ENCODE results near the gene SLC35E2B. TPM values are rescaled to one million over a fixed set of nuclear protein-coding genes. Genes with fewer than 3 reads are reported as not detected.

Gene SLC35E2B
- total RNA-seq, 1 donor from 2014 or later: 38.3 TPM

GRCh38 chr1:1614204-1614953 lies 78.2 kb downstream of the SLC35E2B start:
- peak overlapping the region; percentile 100 for H3K27ac ChIP-seq
- H3K4me1 ChIP-seq: peaks cover 35% of the 10 kb centered on the region
- H3K4me3 ChIP-seq: peak overlapping the region; percentile 92 to 94
- H3K27me3 ChIP-seq: no peaks in the 10 kb centered on the region
- DNase-seq (ENCODE audit: extremely low spot score in 2 of 2): no peak
- no peak for TF ChIP-seq POLR2AphosphoS5 (IDR thresholded peaks at IDR 0.05; ENCODE audit: insufficient read depth in 1 of 2, low read depth in 1 of 2)
- TF ChIP-seq POLR2A (IDR thresholded peaks at IDR 0.05): no peak
- no peaks in the 10 kb centered on the region for H3K9me3 ChIP-seq
- H3K36me3 ChIP-seq: peaks cover 0 to 9% of the 10 kb centered on the region in 2 donors
- intact Hi-C loops (cut with DNase I): loop anchor here (2.0 kb wide), 1 partner anchor 34 kb away; no protein-coding TSS in a partner anchor

- peak overlapping the region in 1 of 2 donors; percentile 94 for H3K4me3 ChIP-seq
- no peak overlapping the region for H3K27ac ChIP-seq
- H3K9me3 ChIP-seq: no peaks in the 10 kb centered on the region
- H3K27me3 ChIP-seq: no peaks in the 10 kb centered on the region
- H3K36me3 ChIP-seq: peaks cover 0 to 9% of the 10 kb centered on the region in 2 donors
- intact Hi-C loops (cut with DNase I): loop anchor here (2.0 kb wide), 1 partner anchor 35 kb away; no protein-coding TSS in a partner anchor
- peaks cover 35% of the 10 kb centered on the region for H3K4me1 ChIP-seq
- TF ChIP-seq POLR2AphosphoS5 (IDR thresholded peaks at IDR 0.05; ENCODE audit: insufficient read depth in 1 of 2, low read depth in 1 of 2) (no peak), CTCF (IDR thresholded peaks at IDR 0.05) (no peak), POLR2A (IDR thresholded peaks at IDR 0.05) (no peak)
- no peak for DNase-seq (ENCODE audit: extremely low spot score in 2 of 2)
Measured at GRCh38 chr1:1613509-1614082, 79.0 kb downstream of the SLC35E2B start.

- Histone ChIP-seq H3K4me3 (no peak overlapping the region), H3K36me3 (no peaks in the 10 kb centered on the region), H3K4me1 (peaks cover 26% of the 10 kb centered on the region), H3K27me3 (no peaks in the 10 kb centered on the region), H3K27ac (no peak overlapping the region), H3K9me3 (no peaks in the 10 kb centered on the region)
- TF ChIP-seq POLR2A (IDR thresholded peaks at IDR 0.05) (no peak), POLR2AphosphoS5 (IDR thresholded peaks at IDR 0.05; ENCODE audit: insufficient read depth in 1 of 2, low read depth in 1 of 2) (no peak), CTCF (IDR thresholded peaks at IDR 0.05) (no peak)
- intact Hi-C loops (cut with DNase I): no loop called here
- DNase-seq (ENCODE audit: extremely low spot score in 2 of 2): no peak
Measured at GRCh38 chr1:1612104-1612400, 80.5 kb downstream of the SLC35E2B start.

- Histone ChIP-seq H3K4me1 (peaks cover 18% of the 10 kb centered on the region), H3K9me3 (no peaks in the 10 kb centered on the region), H3K27ac (no peak overlapping the region), H3K27me3 (no peaks in the 10 kb centered on the region), H3K36me3 (no peaks in the 10 kb centered on the region), H3K4me3 (no peak overlapping the region)
- TF ChIP-seq POLR2AphosphoS5 (IDR thresholded peaks at IDR 0.05; ENCODE audit: insufficient read depth in 1 of 2, low read depth in 1 of 2) (no peak), CTCF (IDR thresholded peaks at IDR 0.05) (no peak), POLR2A (IDR thresholded peaks at IDR 0.05) (no peak)
- no peak for DNase-seq (ENCODE audit: extremely low spot score in 2 of 2)
- intact Hi-C loops (cut with DNase I): no loop called here
Measured at GRCh38 chr1:1610796-1611195, 81.8 kb downstream of the SLC35E2B start.

- Histone ChIP-seq H3K27me3 (no peaks in the 10 kb centered on the region), H3K27ac (no peak overlapping the region)
Measured at GRCh38 chr1:1609822-1610485, 82.6 kb downstream of the SLC35E2B start.

More at GRCh38 chr1:1609822-1610485, 82.6 kb downstream of the SLC35E2B start:
- TF ChIP-seq CTCF (IDR thresholded peaks at IDR 0.05) (no peak), POLR2AphosphoS5 (IDR thresholded peaks at IDR 0.05; ENCODE audit: insufficient read depth in 1 of 2, low read depth in 1 of 2) (no peak), POLR2A (IDR thresholded peaks at IDR 0.05) (no peak)
- DNase-seq (ENCODE audit: extremely low spot score in 2 of 2): no peak
- H3K4me1 ChIP-seq: peaks cover 18% of the 10 kb centered on the region
- no peaks in the 10 kb centered on the region for H3K36me3 ChIP-seq
- no peak overlapping the region for H3K4me3 ChIP-seq
- no peaks in the 10 kb centered on the region for H3K9me3 ChIP-seq
- intact Hi-C loops (cut with DNase I): no loop called here

Other genes with a start within 250 kb of the SLC35E2B start
- not detected for gene ATAD3C, start 243.1 kb downstream of the SLC35E2B start, total RNA-seq
- 17.7 TPM for gene ATAD3B, start 221.0 kb downstream of the SLC35E2B start, total RNA-seq
- 21.9 TPM for gene ATAD3A, start 180.6 kb downstream of the SLC35E2B start, total RNA-seq
- gene TMEM240, start 152.2 kb downstream of the SLC35E2B start, total RNA-seq: 3.9 TPM
- gene SSU72, start 117.9 kb downstream of the SLC35E2B start, total RNA-seq: 105 TPM
- gene FNDC10, start 92.7 kb downstream of the SLC35E2B start, total RNA-seq: 6.1 TPM
- 66.8 TPM for gene MIB2, start 77.3 kb downstream of the SLC35E2B start, total RNA-seq
- 42.7 TPM for gene MMP23B, start 60.6 kb downstream of the SLC35E2B start, total RNA-seq
- gene CDK11B, start 33.8 kb downstream of the SLC35E2B start, total RNA-seq: 16.5 TPM
- gene CDK11A, start 31.6 kb upstream of the SLC35E2B start, total RNA-seq: 35.6 TPM
- gene NADK, start 85.7 kb upstream of the SLC35E2B start, total RNA-seq: 90.1 TPM
- 159 TPM for gene GNB1, start 198.3 kb upstream of the SLC35E2B start, total RNA-seq
- 0.49 TPM for gene CALML6, start 222.5 kb upstream of the SLC35E2B start, total RNA-seq
- 5.9 TPM for gene TMEM52, start 226.5 kb upstream of the SLC35E2B start, total RNA-seq

Data from vagina (tissue), 2 donors.